Activated B cell treated with CpG ODN at 0.5 μM for 24 hours (primary cell): Measurements from ENCODE around the gene GSPT1. TPM values are rescaled to one million over a fixed set of nuclear protein-coding genes. Genes with fewer than 3 reads are reported as not detected.

Source experiments
- ATAC-seq: fragments of 200-7000 bp; cut with Tn5 transposase; one replicate; pipeline ENCODE4 v1.10.0; 2021; ENCODE audit warnings: low read depth, mild to moderate bottlenecking, moderate library complexity
- CTCF ChIA-PET: fragments of 350-600 bp; sonication (Branson Sonifier 250); formaldehyde crosslinking; loops from one replicate; lab custom pipeline; 2021; ENCODE audit warnings: antibody characterized with exemption; lab: Charles Lee
- POLR2A ChIA-PET: fragments of 350-600 bp; sonication (Branson Sonifier 250); formaldehyde crosslinking; loops from one replicate; lab custom pipeline; 2021; ENCODE audit warnings: antibody characterized with exemption; lab: Charles Lee
- DNase-seq: peaks from one replicate; pipeline ENCODE4 v3.0.0; 2022
- H3K27ac Mint-ChIP-seq: one replicate; pipeline ENCODE4 v1.8.0; 2020; ENCODE audit warnings: mixed read lengths
- H3K27me3 Mint-ChIP-seq: one replicate; pipeline ENCODE4 v1.8.0; 2021; ENCODE audit warnings: mixed read lengths
- H3K36me3 Mint-ChIP-seq: one replicate; pipeline ENCODE4 v1.8.0; 2021; ENCODE audit warnings: low read depth, mixed read lengths
- H3K4me1 Mint-ChIP-seq: one replicate; pipeline ENCODE4 v1.8.0; 2021; ENCODE audit warnings: mixed read lengths
- H3K4me3 Mint-ChIP-seq: one replicate; pipeline ENCODE4 v1.8.0; 2020; ENCODE audit warnings: mild to moderate bottlenecking, mixed read lengths
- H3K9me3 Mint-ChIP-seq: one replicate; pipeline ENCODE4 v1.8.0; 2020; ENCODE audit warnings: mixed read lengths
- intact Hi-C: fragments of 100-400 bp; cut with micrococcal nuclease; formaldehyde crosslinking; loops from one replicate; pipeline ENCODE4 v1.15.1; 2024
- total RNA-seq: library from RNA; stranded (reverse); gene quantifications from 2 replicates; pipeline ENCODE4 v1.2.3, GENCODE V29; 2022
- TF ChIP-seq, protein P1 (sequence below): fragments of 200-600 bp; IDR thresholded peaks from one replicate; pipeline ENCODE4 v1.8.0; 2022; ENCODE audit warnings: antibody characterized with exemption, mild to moderate bottlenecking

Gene GSPT1
- total RNA-seq, 1 donor from 2014 or later, result 101 TPM

DNA sequence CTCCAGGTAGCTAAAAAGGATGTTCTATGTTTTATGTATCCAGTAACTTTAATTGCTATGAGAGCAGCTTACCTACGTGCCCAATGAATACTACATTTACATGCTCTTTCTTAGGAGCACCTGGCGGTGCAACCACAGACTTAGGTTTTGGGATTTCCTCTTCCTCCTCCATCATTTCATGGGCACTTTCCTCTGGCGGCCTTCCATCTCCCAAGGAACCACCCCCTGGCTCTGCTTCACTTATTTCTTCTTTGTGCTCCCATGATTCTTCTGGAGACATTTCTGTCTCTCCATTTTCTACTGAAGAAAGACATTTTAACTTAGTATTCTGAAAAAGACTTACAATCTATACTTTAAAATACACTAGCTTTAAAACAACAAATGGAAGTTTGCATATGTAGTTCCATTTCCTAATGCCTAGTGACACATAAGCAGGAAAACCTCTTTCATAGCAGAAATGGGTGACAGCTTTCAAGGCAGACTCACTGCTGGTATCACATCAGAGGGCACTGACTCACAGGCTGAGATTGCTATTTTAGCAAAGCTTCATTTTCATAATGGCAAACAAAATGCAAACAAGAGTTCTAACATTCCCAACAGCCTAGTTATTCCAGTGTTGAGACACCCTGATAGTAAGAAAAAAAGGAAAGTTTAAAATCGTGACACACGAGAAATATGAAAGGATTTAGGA is 19.1 kb downstream of the GSPT1 start:
- ChIA-PET POLR2A (no interaction called here), CTCF (no interaction called here)
- H3K9me3 Mint-ChIP-seq, result no peaks in the 10 kb centered on the region
- TF ChIP-seq, protein P1, sequence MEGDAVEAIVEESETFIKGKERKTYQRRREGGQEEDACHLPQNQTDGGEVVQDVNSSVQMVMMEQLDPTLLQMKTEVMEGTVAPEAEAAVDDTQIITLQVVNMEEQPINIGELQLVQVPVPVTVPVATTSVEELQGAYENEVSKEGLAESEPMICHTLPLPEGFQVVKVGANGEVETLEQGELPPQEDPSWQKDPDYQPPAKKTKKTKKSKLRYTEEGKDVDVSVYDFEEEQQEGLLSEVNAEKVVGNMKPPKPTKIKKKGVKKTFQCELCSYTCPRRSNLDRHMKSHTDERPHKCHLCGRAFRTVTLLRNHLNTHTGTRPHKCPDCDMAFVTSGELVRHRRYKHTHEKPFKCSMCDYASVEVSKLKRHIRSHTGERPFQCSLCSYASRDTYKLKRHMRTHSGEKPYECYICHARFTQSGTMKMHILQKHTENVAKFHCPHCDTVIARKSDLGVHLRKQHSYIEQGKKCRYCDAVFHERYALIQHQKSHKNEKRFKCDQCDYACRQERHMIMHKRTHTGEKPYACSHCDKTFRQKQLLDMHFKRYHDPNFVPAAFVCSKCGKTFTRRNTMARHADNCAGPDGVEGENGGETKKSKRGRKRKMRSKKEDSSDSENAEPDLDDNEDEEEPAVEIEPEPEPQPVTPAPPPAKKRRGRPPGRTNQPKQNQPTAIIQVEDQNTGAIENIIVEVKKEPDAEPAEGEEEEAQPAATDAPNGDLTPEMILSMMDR, result no peak
- H3K27ac Mint-ChIP-seq, result no peak overlapping the region
- no peak overlapping the region for H3K4me3 Mint-ChIP-seq
- intact Hi-C loops, result no loop called here
- H3K4me1 Mint-ChIP-seq, result peaks cover 20% of the 10 kb centered on the region
- no peak for DNase-seq
- ATAC-seq, result no peak
- peaks cover 64% of the 10 kb centered on the region for H3K36me3 Mint-ChIP-seq
- H3K27me3 Mint-ChIP-seq, result no peaks in the 10 kb centered on the region

DNA sequence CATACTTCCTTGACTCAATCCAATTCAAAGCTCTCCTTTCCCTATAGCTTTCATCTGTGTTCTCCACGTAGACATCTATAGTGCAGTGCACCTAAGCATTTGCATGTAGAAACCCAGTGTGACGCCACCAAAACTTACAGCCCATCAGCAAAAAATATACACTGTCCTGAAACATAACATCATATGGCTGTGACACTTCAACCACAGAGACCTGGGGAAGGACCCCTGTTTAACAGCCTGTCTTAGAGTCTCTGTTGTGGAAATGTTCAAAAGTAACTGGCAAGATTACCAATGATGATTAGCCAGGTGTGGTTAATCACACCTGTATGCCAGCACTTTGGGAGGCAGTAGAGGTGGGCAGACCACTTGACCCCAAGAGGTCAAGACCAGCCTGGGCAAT is 22.2 kb downstream of the GSPT1 start:
- TF ChIP-seq, protein P1, result no peak
- ChIA-PET POLR2A (no interaction called here), CTCF (interaction anchor here (0.6 kb wide), 1 partner anchor 174 kb away, joined by 3 read pairs; no protein-coding TSS in a partner anchor)
- no peak overlapping the region for H3K27ac Mint-ChIP-seq
- H3K4me3 Mint-ChIP-seq, result no peak overlapping the region
- DNase-seq (no peak), ATAC-seq (no peak)
- H3K27me3 Mint-ChIP-seq, result no peaks in the 10 kb centered on the region
- H3K9me3 Mint-ChIP-seq, result no peaks in the 10 kb centered on the region
- H3K36me3 Mint-ChIP-seq, result peaks cover 60% of the 10 kb centered on the region
- peaks cover 4% of the 10 kb centered on the region for H3K4me1 Mint-ChIP-seq
- intact Hi-C loops, result no loop called here

DNA sequence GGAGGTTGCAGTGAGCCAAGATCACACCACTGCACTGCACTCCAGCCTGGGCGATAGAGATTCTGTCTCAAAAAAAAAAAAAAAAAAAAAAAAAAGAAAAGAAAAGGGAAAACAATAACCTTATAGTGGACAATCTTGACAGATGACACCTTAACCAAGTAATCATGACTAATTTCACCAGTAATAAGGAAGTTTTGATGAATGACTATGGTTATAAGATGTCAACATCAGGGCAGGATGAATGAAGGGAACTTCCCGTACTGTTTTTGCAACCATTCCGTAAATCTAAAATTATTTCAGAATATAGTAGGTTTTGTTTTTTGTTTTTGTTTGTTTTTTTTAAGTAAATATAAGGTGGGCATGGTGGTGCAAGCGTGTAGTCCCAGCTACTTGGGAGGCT is 23.0 kb downstream of the GSPT1 start:
- Mint-ChIP-seq H3K4me3 (no peak overlapping the region), H3K27me3 (no peaks in the 10 kb centered on the region), H3K36me3 (peaks cover 61% of the 10 kb centered on the region), H3K27ac (no peak overlapping the region), H3K9me3 (no peaks in the 10 kb centered on the region), H3K4me1 (peaks cover 4% of the 10 kb centered on the region)
- POLR2A ChIA-PET, result no interaction called here
- DNase-seq (no peak), ATAC-seq (no peak)
- TF ChIP-seq, protein P1, result no peak
- CTCF ChIA-PET, result no interaction called here
- intact Hi-C loops, result no loop called here

DNA sequence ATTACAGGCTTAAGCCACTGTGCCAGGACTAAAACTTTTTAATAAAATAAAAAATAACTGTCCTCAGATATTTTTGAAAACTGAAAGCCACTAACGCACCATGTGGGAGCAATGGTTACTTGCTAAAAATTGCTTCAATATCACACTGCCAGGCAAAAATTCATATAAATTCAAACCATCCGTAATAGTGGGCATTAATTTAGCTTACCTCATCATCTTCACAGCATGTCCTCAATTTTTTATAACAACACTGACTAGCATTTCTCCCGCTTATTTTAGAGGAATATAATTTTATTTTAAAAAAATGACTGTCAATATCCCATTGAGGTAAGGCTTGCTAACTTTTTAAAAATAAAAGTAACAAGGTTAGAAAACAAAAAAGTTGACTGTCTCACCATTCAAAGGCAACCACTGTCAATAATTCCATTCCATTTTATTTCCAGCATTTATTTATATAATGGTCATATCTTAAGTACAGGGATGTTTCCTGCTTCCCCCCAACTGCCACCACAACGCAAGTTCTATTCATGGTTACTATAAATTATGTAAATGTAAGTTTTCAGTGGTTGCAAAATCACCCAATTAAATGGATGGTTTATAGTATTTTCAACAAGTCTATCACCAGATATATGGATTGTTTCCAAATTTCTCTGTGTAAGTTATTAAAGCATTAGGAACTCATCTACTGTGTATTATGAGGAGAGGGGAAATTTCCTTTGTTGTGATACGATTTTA is 25.4 kb downstream of the GSPT1 start:
- ChIA-PET CTCF (no interaction called here), POLR2A (no interaction called here)
- Mint-ChIP-seq H3K4me1 (no peaks in the 10 kb centered on the region), H3K9me3 (no peaks in the 10 kb centered on the region), H3K4me3 (no peak overlapping the region), H3K27ac (no peak overlapping the region), H3K27me3 (no peaks in the 10 kb centered on the region), H3K36me3 (peaks cover 64% of the 10 kb centered on the region)
- ATAC-seq (no peak), DNase-seq (no peak)
- TF ChIP-seq, protein P1, result no peak
- intact Hi-C loops, result no loop called here

DNA sequence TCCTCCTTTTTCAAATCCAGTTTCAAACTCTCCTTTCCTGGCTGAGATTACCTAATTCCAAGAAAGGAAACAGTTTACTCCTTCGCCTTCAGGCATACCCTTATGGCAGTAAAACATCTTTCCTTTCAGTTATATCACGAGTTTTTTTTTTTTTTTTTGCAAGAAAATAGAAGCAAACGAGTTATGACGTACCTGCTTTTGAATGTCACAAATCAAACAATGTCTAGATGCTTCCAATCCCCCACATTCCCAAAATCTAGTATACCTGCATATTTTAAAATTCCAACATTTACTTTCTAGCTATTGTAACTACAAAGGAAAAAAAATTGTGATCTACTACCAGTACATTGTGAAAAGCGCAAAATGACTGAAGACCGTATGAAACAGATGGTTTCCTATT is 28.9 kb downstream of the GSPT1 start:
- intact Hi-C loops, result no loop called here
- Mint-ChIP-seq H3K4me3 (no peak overlapping the region), H3K9me3 (no peaks in the 10 kb centered on the region), H3K36me3 (peaks cover 69% of the 10 kb centered on the region), H3K27ac (no peak overlapping the region), H3K4me1 (no peaks in the 10 kb centered on the region), H3K27me3 (no peaks in the 10 kb centered on the region)
- ChIA-PET CTCF (no interaction called here), POLR2A (interaction anchor here (0.7 kb wide), 1 partner anchor 24 kb away, joined by 5 read pairs; no protein-coding TSS in a partner anchor)
- TF ChIP-seq, protein P1, result no peak
- DNase-seq (no peak), ATAC-seq (no peak)
